ENCODE data around the gene CKLF. TPM values are rescaled to one million over a fixed set of nuclear protein-coding genes. Genes with fewer than 3 reads are reported as not detected.
"Not testable (repeated sequence)": the region's sequence is repeated elsewhere in the genome, so short reads cannot be mapped to it uniquely, and the experiment has no call there.

The CKLF gene
- total and polyA plus RNA-seq, 2 donors = 53.8 to 126 TPM

- Histone ChIP-seq H3K27ac (ENCODE audit: low read depth in 1 of 2, low read length in 1 of 2) (no peak overlapping the region), H3K27me3 (ENCODE audit: control insufficient read depth in 2 of 2, insufficient read depth in 1 of 2, low read length in 1 of 2) (no peaks in the 10 kb centered on the region), H3K9me3 (ENCODE audit: control insufficient read depth in 2 of 2, insufficient read depth in 1 of 2, low read length in 1 of 2) (no peaks in the 10 kb centered on the region), H3K36me3 (ENCODE audit: control insufficient read depth in 2 of 2, insufficient read depth in 2 of 2, low read length in 1 of 2) (no peaks in the 10 kb centered on the region), H3K4me3 (ENCODE audit: low read length in 2 of 2) (no peak overlapping the region), H3K4me1 (ENCODE audit: control insufficient read depth in 2 of 2, insufficient read depth in 2 of 2, low read length in 2 of 2) (peaks cover 0 to 19% of the 10 kb centered on the region in 2 donors)
- 98% methylated on average over 5 of the region's 5 CpGs for WGBS
- DNase-seq (ENCODE audit: low read depth in 6 of 9, low spot score in 9 of 9) = no peak
Measured at GRCh38 chr16:66509576-66509975, 42.8 kb upstream of the CKLF start.

- no peaks in the 10 kb centered on the region for H3K27me3 ChIP-seq (ENCODE audit: control insufficient read depth in 2 of 2, insufficient read depth in 1 of 2, low read length in 1 of 2)
- no peak overlapping the region for H3K27ac ChIP-seq (ENCODE audit: low read depth in 1 of 2, low read length in 1 of 2)
- H3K4me1 ChIP-seq (ENCODE audit: control insufficient read depth in 2 of 2, insufficient read depth in 2 of 2, low read length in 2 of 2) = peaks cover 0 to 20% of the 10 kb centered on the region in 2 donors
- 96% methylated on average over 5 of the region's 5 CpGs for WGBS
- no peaks in the 10 kb centered on the region for H3K36me3 ChIP-seq (ENCODE audit: control insufficient read depth in 2 of 2, insufficient read depth in 2 of 2, low read length in 1 of 2)
- no peak overlapping the region for H3K4me3 ChIP-seq (ENCODE audit: low read length in 2 of 2)
- no peak for DNase-seq (ENCODE audit: low read depth in 6 of 9, low spot score in 9 of 9)
- peaks cover 0 to 2% of the 10 kb centered on the region in 2 donors for H3K9me3 ChIP-seq (ENCODE audit: control insufficient read depth in 2 of 2, insufficient read depth in 1 of 2, low read length in 1 of 2)
Measured at GRCh38 chr16:66510298-66510697, 42.1 kb upstream of the CKLF start.

- Histone ChIP-seq H3K4me1 (ENCODE audit: control insufficient read depth in 2 of 2, insufficient read depth in 2 of 2, low read length in 2 of 2) (peaks cover 3 to 27% of the 10 kb centered on the region in 2 donors), H3K4me3 (ENCODE audit: low read length in 2 of 2) (no peak overlapping the region), H3K27ac (ENCODE audit: low read depth in 1 of 2, low read length in 1 of 2) (no peak overlapping the region), H3K9me3 (ENCODE audit: control insufficient read depth in 2 of 2, insufficient read depth in 1 of 2, low read length in 1 of 2) (peaks cover 0 to 5% of the 10 kb centered on the region in 2 donors), H3K27me3 (ENCODE audit: control insufficient read depth in 2 of 2, insufficient read depth in 1 of 2, low read length in 1 of 2) (no peaks in the 10 kb centered on the region), H3K36me3 (ENCODE audit: control insufficient read depth in 2 of 2, insufficient read depth in 2 of 2, low read length in 1 of 2) (no peaks in the 10 kb centered on the region)
- no peak for DNase-seq (ENCODE audit: low read depth in 6 of 9, low spot score in 9 of 9)
- 93% methylated on average over 12 of the region's 12 CpGs for WGBS
Measured at GRCh38 chr16:66510711-66511601, 41.4 kb upstream of the CKLF start.

GRCh38 chr16:66511602-66512271, 40.6 kb upstream of the CKLF start:
- H3K27ac ChIP-seq (ENCODE audit: low read depth in 1 of 2, low read length in 1 of 2) = no peak overlapping the region
- H3K36me3 ChIP-seq (ENCODE audit: control insufficient read depth in 2 of 2, insufficient read depth in 2 of 2, low read length in 1 of 2) = no peaks in the 10 kb centered on the region
- peaks cover 0 to 5% of the 10 kb centered on the region in 2 donors for H3K9me3 ChIP-seq (ENCODE audit: control insufficient read depth in 2 of 2, insufficient read depth in 1 of 2, low read length in 1 of 2)
- H3K4me3 ChIP-seq (ENCODE audit: low read length in 2 of 2) = no peak overlapping the region
- 91% methylated on average over 13 of the region's 13 CpGs for WGBS
- no peaks in the 10 kb centered on the region for H3K27me3 ChIP-seq (ENCODE audit: control insufficient read depth in 2 of 2, insufficient read depth in 1 of 2, low read length in 1 of 2)
- DNase-seq (ENCODE audit: low read depth in 6 of 9, low spot score in 9 of 9) = peak in 1 of 9 donors; percentile 51
- H3K4me1 ChIP-seq (ENCODE audit: control insufficient read depth in 2 of 2, insufficient read depth in 2 of 2, low read length in 2 of 2) = peaks cover 11 to 34% of the 10 kb centered on the region in 2 donors

GRCh38 chr16:66512272-66513110, 39.9 kb upstream of the CKLF start:
- peaks cover 19 to 42% of the 10 kb centered on the region in 2 donors for H3K4me1 ChIP-seq (ENCODE audit: control insufficient read depth in 2 of 2, insufficient read depth in 2 of 2, low read length in 2 of 2)
- no peaks in the 10 kb centered on the region for H3K36me3 ChIP-seq (ENCODE audit: control insufficient read depth in 2 of 2, insufficient read depth in 2 of 2, low read length in 1 of 2)
- H3K4me3 ChIP-seq (ENCODE audit: low read length in 2 of 2) = no peak overlapping the region
- DNase-seq (ENCODE audit: low read depth in 6 of 9, low spot score in 9 of 9) = no peak
- H3K9me3 ChIP-seq (ENCODE audit: control insufficient read depth in 2 of 2, insufficient read depth in 1 of 2, low read length in 1 of 2) = peaks cover 0 to 5% of the 10 kb centered on the region in 2 donors
- no peak overlapping the region for H3K27ac ChIP-seq (ENCODE audit: low read depth in 1 of 2, low read length in 1 of 2)
- 96% methylated on average over 15 of the region's 15 CpGs for WGBS
- no peaks in the 10 kb centered on the region for H3K27me3 ChIP-seq (ENCODE audit: control insufficient read depth in 2 of 2, insufficient read depth in 1 of 2, low read length in 1 of 2)

- Histone ChIP-seq H3K27ac (ENCODE audit: low read depth in 1 of 2, low read length in 1 of 2) (no peak overlapping the region), H3K4me3 (ENCODE audit: low read length in 2 of 2) (no peak overlapping the region), H3K9me3 (ENCODE audit: control insufficient read depth in 2 of 2, insufficient read depth in 1 of 2, low read length in 1 of 2) (peaks cover 0 to 5% of the 10 kb centered on the region in 2 donors), H3K4me1 (ENCODE audit: control insufficient read depth in 2 of 2, insufficient read depth in 2 of 2, low read length in 2 of 2) (peaks cover 21 to 47% of the 10 kb centered on the region in 2 donors), H3K36me3 (ENCODE audit: control insufficient read depth in 2 of 2, insufficient read depth in 2 of 2, low read length in 1 of 2) (no peaks in the 10 kb centered on the region), H3K27me3 (ENCODE audit: control insufficient read depth in 2 of 2, insufficient read depth in 1 of 2, low read length in 1 of 2) (no peaks in the 10 kb centered on the region)
- DNase-seq (ENCODE audit: low read depth in 6 of 9, low spot score in 9 of 9) = no peak
- 93% methylated on average over 8 of the region's 8 CpGs for WGBS
Measured at GRCh38 chr16:66513111-66513723, 39.2 kb upstream of the CKLF start.

- H3K4me3 ChIP-seq (ENCODE audit: low read length in 2 of 2); H3K9me3 ChIP-seq (ENCODE audit: control insufficient read depth in 2 of 2, insufficient read depth in 1 of 2, low read length in 1 of 2); DNase-seq (ENCODE audit: low read depth in 6 of 9, low spot score in 9 of 9); H3K27ac ChIP-seq (ENCODE audit: low read depth in 1 of 2, low read length in 1 of 2); H3K27me3 ChIP-seq (ENCODE audit: control insufficient read depth in 2 of 2, insufficient read depth in 1 of 2, low read length in 1 of 2); H3K36me3 ChIP-seq (ENCODE audit: control insufficient read depth in 2 of 2, insufficient read depth in 2 of 2, low read length in 1 of 2): not testable (repeated sequence)
- H3K4me1 ChIP-seq (ENCODE audit: control insufficient read depth in 2 of 2, insufficient read depth in 2 of 2, low read length in 2 of 2) = peaks cover 21 to 39% of the 10 kb centered on the region in 2 donors
- 98% methylated on average over 11 of the region's 17 CpGs for WGBS
Measured at GRCh38 chr16:66514391-66514790, 38.0 kb upstream of the CKLF start.

- H3K4me1 ChIP-seq (ENCODE audit: control insufficient read depth in 2 of 2, insufficient read depth in 2 of 2, low read length in 2 of 2) = peaks cover 21 to 46% of the 10 kb centered on the region in 2 donors
- 99% methylated on average over 10 of the region's 10 CpGs for WGBS
- H3K4me3 ChIP-seq (ENCODE audit: low read length in 2 of 2) = not testable (repeated sequence)
Measured at GRCh38 chr16:66514980-66515595, 37.3 kb upstream of the CKLF start.

More at GRCh38 chr16:66514980-66515595, 37.3 kb upstream of the CKLF start:
- H3K9me3 ChIP-seq (ENCODE audit: control insufficient read depth in 2 of 2, insufficient read depth in 1 of 2, low read length in 1 of 2); H3K27me3 ChIP-seq (ENCODE audit: control insufficient read depth in 2 of 2, insufficient read depth in 1 of 2, low read length in 1 of 2); H3K27ac ChIP-seq (ENCODE audit: low read depth in 1 of 2, low read length in 1 of 2); DNase-seq (ENCODE audit: low read depth in 6 of 9, low spot score in 9 of 9); H3K36me3 ChIP-seq (ENCODE audit: control insufficient read depth in 2 of 2, insufficient read depth in 2 of 2, low read length in 1 of 2): not testable (repeated sequence)
